ENCODE measurements around the gene SIN3A. TPM values are rescaled to one million over a fixed set of nuclear protein-coding genes. Genes with fewer than 3 reads are reported as not detected.
A peak's percentile ranks its signal among the peaks of the same experiment; 100 is the strongest.

SIN3A gene
- total RNA-seq, 2 donors from 2014 or later = 16.0 to 25.5 TPM

DNA sequence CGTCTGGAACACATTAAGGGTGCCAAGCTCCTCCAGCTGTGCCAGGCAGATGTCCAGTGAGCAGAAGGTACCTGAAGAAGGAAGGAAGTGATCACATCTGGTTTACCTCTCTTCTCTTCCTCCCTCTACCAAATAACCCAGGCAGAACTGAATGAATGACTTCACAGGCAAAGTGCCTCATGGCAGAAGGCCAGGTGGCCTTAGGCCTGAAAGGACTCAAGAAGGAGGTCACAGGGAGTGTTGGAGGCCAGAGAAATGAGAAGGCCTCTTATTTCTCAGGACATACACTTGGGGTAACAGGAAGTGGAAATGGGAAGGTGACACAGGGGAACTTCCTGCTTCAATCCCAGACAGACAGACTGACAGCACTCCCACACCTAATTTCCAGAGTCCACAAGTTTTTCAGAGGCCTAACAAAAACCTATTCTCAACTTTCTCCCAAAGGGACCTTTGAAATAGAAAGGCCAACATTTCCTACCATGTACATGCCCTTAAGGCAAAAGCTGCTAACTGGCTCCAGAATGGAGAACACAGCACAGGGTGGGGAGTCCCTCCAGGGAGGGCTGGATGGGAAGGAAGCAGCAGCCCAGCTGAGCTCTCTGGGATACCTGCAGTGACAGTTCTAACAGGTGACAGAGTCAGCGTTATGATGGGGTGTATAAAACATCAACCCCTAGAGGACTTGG, 17.6 kb upstream of the SIN3A start:
- Histone ChIP-seq H3K4me1 (no peaks in the 10 kb centered on the region), H3K36me3 (peaks cover 65% of the 10 kb centered on the region), H3K4me3 (no peak overlapping the region), H3K9me3 (no peaks in the 10 kb centered on the region), H3K27me3 (no peaks in the 10 kb centered on the region), H3K27ac (no peak overlapping the region)
- TF ChIP-seq, protein P1, sequence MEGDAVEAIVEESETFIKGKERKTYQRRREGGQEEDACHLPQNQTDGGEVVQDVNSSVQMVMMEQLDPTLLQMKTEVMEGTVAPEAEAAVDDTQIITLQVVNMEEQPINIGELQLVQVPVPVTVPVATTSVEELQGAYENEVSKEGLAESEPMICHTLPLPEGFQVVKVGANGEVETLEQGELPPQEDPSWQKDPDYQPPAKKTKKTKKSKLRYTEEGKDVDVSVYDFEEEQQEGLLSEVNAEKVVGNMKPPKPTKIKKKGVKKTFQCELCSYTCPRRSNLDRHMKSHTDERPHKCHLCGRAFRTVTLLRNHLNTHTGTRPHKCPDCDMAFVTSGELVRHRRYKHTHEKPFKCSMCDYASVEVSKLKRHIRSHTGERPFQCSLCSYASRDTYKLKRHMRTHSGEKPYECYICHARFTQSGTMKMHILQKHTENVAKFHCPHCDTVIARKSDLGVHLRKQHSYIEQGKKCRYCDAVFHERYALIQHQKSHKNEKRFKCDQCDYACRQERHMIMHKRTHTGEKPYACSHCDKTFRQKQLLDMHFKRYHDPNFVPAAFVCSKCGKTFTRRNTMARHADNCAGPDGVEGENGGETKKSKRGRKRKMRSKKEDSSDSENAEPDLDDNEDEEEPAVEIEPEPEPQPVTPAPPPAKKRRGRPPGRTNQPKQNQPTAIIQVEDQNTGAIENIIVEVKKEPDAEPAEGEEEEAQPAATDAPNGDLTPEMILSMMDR (IDR thresholded peaks at IDR 0.05) = no peak
- no peak for DNase-seq (ENCODE audit: low spot score)

DNA sequence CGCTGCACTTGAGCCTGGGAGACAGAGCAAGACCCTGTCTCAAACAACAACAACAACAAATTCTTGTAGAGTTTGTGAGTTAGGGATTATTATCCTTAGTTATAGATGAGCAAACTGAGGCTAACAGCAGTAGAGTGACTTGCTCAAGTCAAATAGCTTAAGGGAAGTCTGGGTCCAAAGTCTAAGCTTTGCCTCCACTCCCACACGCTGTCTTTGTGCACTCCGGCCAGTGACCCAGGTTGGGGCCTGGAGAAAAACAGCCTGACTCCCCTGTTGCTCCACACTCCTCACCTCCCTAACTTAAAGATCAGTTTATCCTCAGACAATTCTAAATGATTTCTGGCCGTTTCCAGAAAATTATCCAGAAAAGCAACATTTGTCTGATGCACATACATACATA, 9.2 kb upstream of the SIN3A start:
- H3K36me3 ChIP-seq = no peaks in the 10 kb centered on the region
- no peak overlapping the region for H3K27ac ChIP-seq
- no peak for DNase-seq (ENCODE audit: low spot score)
- H3K4me1 ChIP-seq = peaks cover 0 to 8% of the 10 kb centered on the region in 2 donors
- no peak overlapping the region for H3K4me3 ChIP-seq
- H3K9me3 ChIP-seq = no peaks in the 10 kb centered on the region
- no peaks in the 10 kb centered on the region for H3K27me3 ChIP-seq
- TF ChIP-seq, protein P1 (IDR thresholded peaks at IDR 0.05) = no peak

DNA sequence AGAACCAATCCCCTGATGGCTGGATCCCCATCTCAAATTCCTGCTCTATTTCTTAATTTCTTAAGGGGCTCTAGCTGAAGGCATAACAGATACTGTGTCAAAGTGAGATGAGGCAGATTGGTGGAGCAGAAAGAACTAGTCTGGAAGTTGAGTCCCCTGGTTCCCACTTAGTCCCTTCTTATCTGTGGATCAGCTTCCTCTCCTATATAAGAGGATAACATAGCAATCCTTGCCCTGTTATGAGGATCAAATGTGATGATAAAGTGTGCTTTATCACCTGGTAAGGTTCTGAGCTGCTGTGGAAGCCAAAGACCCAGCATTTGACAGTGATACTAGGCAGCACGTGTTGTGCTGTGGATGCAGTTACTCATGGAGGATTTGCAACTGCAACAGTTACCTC, 8.1 kb upstream of the SIN3A start:
- H3K27me3 ChIP-seq = no peaks in the 10 kb centered on the region
- no peak for DNase-seq (ENCODE audit: low spot score)
- H3K4me3 ChIP-seq = no peak overlapping the region
- TF ChIP-seq, protein P1 (IDR thresholded peaks at IDR 0.05) = no peak
- no peaks in the 10 kb centered on the region for H3K9me3 ChIP-seq
- no peak overlapping the region for H3K27ac ChIP-seq
- H3K36me3 ChIP-seq = no peaks in the 10 kb centered on the region
- peaks cover 0 to 8% of the 10 kb centered on the region in 2 donors for H3K4me1 ChIP-seq

DNA sequence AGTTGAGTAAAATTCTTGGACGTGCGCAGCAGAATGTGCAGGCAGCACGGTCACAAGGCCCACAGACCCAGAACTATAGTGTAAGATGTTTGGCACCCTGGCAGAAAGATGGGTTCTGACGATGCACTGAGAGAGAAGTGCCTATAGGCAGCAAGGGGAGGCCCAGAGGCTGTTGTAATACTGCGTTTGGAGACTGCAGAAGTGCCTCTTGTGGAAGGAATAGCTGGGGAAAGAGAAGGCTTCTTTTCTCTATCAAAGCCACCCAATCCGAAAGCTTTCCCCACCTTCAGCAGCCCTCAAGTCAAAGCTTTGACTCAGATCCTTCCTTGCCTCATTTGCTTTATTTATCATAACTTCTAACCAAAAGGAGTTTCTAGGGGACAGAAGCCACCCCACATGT, 5.2 kb upstream of the SIN3A start:
- H3K9me3 ChIP-seq = no peaks in the 10 kb centered on the region
- TF ChIP-seq, protein P1 (IDR thresholded peaks at IDR 0.05) = no peak
- no peak for DNase-seq (ENCODE audit: low spot score)
- no peaks in the 10 kb centered on the region for H3K27me3 ChIP-seq
- no peak overlapping the region for H3K4me3 ChIP-seq
- H3K27ac ChIP-seq = no peak overlapping the region
- H3K4me1 ChIP-seq = peaks cover 0 to 21% of the 10 kb centered on the region in 2 donors
- H3K36me3 ChIP-seq = no peaks in the 10 kb centered on the region

DNA sequence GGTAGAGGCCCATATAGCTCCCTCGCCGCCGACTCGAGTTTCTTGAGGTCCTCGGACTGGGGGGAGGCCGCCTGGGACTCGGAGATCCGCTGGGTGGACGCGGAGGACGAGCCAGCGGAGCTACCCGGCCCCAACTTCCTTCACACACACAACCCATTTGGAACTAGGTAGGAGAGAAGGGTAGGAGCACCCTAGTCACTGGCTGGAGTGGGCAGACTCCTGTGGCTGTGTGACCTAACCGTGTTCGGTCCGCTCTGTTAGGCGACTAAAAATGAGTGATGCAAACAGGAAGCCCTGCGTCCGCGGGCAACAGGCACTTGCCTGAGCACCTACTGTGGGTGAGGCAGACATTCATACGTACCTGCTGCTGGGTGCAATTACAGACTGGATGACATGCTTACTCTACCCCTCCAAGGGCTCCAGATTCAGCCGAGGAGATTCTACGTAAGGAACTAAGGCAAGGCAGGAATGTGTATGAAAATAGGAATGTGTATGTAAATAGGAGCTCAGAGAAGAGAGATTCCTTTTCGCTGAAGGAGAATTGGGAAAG, 4.6 kb upstream of the SIN3A start:
- Histone ChIP-seq H3K36me3 (no peaks in the 10 kb centered on the region), H3K27ac (peak overlapping the region; percentile 100), H3K4me3 (peak overlapping the region; percentile 81 to 88), H3K9me3 (no peaks in the 10 kb centered on the region), H3K4me1 (peaks cover 0 to 21% of the 10 kb centered on the region in 2 donors), H3K27me3 (no peaks in the 10 kb centered on the region)
- TF ChIP-seq, protein P1 (IDR thresholded peaks at IDR 0.05) = no peak
- DNase-seq (ENCODE audit: low spot score) = peak; percentile 70

All from right atrium auricular region (tissue), 2 donors.